NCI-H128 (cell line): ENCODE data around the gene AOPEP.
"Not testable (repeated sequence)": the region's sequence is repeated elsewhere in the genome, so short reads cannot be mapped to it uniquely, and the experiment has no call there.

Experiments used
- DNase-seq: peaks from one replicate; lab custom pipeline; 2025; ENCODE audit not compliant: unreplicated experiment; lab: John Stamatoyannopoulos, UW

Gene AOPEP

DNA sequence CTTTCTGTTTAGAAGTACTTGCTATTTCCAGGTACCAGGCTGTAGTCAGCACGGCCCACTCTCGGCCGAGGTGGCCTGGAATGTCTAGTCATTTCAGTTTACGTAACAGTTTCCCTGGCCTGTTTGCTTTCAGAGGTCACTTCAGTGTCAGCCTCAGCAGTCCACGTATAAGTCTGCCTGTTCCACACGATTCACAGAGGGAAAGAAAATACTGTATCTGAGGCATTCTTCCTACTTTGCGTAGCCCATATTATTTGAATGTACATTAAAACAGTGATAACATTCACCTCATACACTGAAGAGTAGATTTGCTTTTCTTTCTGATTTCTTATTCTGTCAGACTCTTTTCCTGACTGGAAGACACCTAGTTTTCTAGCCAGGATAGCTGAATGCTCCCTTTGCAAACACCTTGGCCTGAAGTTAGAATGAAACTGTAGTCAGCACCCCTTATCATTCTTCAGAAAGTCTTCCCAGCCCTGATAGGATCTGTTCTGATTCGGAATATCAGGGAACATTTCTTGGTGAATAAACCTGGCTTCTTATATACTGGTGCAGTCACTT lies 140.9 kb downstream of the AOPEP start:
- DNase-seq = no peak

DNA sequence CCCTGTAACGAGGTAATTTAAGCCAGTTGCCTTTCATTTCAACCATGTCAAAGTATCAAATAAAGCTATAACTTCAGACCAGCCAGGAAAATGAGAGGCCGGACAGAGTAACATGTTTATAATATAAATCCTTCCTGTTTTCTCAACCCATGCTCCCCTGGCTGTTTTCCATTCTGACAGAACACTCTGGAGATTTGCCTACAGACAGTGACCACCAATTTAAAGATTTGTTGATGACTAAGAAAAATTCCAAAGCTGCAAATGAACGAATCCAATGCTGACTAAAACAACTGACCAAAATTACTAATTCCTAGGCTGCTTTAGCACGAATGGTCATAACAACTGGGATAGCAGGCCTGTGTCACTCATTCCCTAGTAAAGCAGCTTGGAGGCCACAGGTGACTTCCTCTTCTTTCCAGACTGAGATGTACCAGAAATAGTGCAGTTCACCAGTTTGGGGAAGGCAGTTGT lies 141.4 kb downstream of the AOPEP start:
- no peak for DNase-seq

DNA sequence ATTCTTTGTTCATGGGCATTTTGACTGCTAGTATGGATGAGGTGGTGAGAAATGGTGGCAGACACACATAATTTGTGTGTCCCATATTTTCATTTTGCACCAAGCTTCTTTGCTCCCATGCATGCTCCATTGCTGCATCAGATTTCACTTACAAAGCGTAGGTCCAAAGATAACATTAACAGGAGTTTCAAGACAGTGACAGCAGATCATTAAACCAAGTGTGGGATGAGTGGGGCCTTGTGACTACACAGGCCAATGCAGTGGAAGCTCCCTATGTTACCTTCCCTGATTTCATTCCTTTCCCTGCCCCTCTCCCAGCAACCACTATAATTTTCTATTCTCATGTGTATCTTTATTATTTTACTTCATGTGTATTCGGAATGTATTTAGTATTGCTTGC lies 142.0 kb downstream of the AOPEP start:
- no peak for DNase-seq

DNA sequence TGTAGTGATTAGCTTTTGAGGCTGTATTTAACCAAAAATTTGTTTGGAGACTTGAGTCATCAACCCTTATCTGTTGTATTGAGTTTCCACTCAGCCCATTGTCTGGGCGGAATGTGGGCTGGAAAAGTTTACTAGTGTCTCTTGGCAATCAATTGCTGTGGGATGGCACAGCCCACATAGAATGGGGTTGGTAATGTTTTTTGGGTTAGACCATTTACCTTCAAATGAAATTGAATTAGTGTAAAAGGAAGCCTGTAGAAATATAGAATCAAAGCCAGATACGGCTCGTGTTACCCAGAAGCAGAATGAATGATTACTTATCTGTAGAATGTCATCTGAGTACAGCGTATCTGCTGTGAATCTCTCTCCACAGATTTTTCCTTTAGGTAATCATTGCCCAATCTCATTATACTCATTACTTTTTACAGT lies 142.9 kb downstream of the AOPEP start:
- DNase-seq = no peak

GRCh38 chr9:94870465-94870792 lies 143.9 kb downstream of the AOPEP start:
- no peak for DNase-seq

DNA sequence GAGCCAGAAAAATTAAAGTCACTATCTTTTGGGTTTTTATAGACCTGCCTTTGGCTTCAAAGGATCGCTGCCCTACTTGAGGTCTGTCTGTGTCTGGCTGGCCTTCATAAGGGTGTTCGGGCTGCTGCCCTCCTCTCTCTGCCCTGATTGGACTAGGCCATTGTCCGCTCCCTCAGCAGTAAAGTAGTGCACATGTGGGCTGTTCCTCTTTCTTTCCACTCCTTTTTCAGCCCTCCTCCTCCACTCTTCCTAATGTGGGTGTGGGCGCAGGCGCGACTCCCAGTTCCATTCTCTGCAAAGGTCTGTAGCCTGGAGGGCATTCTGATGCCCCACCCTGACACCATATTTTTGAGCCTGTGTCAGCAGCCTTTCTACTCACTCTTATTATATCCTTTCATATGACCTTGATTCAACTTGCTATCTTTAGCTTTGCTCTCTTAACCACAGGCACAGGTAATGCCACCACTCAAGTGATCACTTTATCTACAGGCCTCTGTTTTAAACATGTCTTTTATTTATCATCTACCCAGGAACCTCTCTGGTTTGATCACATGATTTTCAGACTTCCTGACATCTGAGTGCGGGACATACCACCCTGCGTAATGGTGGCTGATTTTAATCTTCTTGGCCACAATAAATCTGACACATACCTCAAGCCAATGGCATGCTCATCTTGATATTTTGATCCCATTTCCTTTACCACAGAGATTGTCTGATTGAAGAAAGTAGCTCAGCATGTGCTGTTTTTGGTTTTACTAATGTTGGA lies 144.5 kb downstream of the AOPEP start:
- no peak for DNase-seq

GRCh38 chr9:94872083-94872833 lies 145.8 kb downstream of the AOPEP start:
- no peak for DNase-seq

DNA sequence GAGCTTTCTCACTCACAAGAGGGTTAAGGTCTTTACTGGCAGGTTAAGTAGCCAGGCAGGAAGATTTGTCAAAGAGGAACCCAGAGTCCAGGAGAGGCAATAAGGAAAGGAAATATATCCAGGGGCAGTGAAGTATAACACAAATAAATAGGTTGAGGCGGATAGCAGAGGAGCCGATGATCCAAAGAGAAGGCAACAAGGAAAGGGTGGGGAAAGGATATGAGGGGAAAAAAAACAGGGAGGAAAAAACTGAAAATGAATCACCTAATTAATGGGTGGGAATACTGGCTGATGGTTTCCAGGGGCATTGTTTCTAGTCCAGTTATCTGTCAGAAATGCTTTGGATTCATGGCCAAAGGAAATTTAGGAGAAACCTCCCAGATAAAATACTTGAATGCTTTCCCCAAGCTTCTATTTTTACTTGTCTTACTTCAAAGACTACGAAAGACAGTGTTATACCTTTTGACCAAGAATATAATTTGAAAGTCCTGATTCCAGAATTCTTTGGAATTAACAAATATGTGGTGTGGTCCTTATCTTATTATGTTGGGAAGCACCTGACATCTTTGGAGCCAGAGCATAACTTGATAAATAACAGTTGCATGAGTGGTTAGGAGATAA lies 146.5 kb downstream of the AOPEP start:
- no peak for DNase-seq

- DNase-seq = no peak
These were observed 147.8 kb downstream of the AOPEP start for GRCh38 chr9:94874316-94874715.

DNA sequence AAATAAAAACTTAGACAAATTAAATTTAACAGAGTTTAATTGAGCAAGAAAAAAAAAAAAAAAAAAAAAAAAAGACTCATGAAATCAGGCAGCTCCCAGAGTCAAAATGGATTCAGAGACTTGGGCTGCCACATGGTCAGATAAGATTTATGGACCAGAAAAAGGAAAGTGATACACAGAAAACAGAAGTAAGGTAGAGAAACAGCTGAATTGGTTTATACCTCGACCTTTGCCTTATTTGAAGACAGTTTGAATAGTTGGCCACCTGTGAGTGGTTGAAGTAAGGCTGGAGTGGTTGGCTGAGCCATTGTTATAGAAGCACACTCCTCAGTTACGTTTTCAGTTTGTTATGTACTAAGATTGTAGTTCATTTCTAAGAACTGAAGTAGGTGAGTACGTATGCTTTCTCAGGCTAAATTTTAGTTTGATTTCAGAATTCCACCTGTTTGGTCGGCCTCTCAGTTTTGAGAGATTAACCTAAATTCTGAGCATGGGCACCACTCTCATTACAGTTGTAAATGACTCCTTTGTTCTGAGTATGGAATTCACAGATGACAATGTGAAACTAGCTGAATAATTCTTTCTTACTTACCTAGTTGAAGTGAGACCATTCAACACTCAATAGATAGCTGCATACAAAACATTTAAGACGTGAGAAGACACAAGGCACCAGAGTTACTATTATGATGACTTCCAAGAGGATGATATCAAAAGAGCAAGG lies 149.0 kb downstream of the AOPEP start:
- DNase-seq = no peak

- DNase-seq = not testable (repeated sequence)
These were observed 152.3 kb downstream of the AOPEP start for GRCh38 chr9:94878804-94879203.

- no peak for DNase-seq
These were observed 152.7 kb downstream of the AOPEP start for GRCh38 chr9:94879230-94879629.

- DNase-seq = no peak
These were observed 154.5 kb downstream of the AOPEP start for GRCh38 chr9:94881023-94881422.

DNA sequence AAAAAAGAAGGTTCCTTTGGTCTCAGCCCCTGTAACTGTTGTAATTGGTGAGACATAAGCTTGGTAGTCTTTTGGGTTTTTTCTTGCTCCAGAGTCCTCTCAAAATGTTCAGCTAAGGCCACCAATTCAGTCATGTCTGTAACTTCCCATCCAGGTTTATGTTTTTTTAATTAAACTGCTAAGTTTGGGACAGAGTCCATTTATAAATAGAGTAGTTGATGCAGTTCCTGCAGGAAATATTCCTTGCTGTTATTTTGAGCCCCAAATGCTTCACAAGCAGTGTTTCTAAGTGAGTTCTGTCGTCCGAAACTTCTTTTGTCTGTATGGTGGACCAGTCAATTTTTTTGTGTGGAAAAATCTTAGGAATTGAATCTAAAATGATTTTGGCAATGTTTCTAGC lies 155.0 kb downstream of the AOPEP start:
- no peak for DNase-seq

DNA sequence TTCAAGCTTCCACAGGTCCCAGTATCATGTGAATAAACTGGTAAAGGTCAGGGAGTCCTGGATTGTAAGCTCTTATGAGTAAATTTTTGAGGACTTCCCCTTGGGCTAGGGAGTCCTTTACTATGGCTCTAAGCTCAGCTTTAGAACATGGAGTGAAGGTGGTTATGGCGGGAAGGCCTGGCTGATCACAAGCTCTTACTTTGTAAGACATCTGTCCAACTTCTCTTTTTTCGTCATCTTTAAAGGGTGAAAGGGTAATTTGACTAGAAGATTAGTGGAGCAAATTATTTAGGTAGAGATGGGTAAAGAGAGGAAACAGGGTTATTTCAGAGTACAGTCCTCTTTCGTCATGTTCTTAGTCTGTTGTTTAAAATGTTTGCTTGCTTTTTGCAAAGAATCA lies 155.4 kb downstream of the AOPEP start:
- DNase-seq = no peak

DNA sequence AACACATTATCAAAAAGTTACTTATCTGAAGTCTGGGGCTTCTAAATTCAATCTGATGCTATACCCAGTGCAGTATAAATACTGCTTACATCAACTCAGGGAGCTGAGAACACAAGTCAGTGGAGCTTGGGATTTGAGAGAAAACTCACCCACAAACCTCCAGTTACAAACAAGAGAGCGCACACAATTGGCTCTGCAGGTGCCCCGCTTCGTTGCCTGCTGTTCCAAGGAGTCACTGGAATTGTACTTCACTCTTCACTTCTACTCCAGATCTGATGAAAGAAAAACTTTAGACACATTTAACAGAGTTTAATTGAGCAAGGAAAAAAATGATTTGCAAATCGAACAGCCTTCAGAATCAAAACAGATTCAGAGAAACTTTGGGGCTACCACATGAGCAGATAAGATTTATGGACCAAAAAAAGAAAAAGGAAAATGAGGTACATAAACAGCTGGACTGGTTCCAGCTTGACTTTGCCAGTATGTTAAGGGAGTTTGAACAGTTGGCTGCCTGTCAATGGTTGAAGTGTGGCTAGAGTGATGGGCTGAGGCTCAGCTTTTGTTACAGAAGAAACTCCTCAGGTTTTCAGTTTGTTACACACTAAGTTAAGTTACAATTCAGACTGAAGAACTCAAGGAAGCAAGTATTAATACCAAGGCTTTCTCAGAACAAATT lies 156.6 kb downstream of the AOPEP start:
- peak; percentile 35 for DNase-seq

- DNase-seq = no peak
These were observed 159.5 kb downstream of the AOPEP start for GRCh38 chr9:94885854-94886447.

- no peak for DNase-seq
These were observed 161.2 kb downstream of the AOPEP start for GRCh38 chr9:94887721-94888120.

DNA sequence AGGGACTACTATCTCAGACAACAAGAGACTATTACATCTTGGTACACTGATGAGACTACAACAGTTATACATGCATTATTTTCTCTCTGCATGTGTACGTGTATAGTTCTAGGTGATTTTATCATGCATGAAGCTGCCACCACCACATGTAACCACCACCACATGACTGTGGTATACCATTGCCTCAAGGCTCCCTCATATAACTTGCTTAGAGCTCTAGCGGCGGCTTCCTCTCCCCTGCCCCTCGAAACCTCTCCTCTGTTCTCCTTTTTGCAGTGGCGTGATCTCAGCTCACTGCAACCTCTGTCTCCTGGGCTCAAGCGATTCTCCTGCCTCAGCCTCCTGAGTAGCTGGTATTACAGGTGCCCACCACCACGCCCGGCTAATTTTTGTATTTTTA lies 162.3 kb downstream of the AOPEP start:
- DNase-seq = no peak

DNA sequence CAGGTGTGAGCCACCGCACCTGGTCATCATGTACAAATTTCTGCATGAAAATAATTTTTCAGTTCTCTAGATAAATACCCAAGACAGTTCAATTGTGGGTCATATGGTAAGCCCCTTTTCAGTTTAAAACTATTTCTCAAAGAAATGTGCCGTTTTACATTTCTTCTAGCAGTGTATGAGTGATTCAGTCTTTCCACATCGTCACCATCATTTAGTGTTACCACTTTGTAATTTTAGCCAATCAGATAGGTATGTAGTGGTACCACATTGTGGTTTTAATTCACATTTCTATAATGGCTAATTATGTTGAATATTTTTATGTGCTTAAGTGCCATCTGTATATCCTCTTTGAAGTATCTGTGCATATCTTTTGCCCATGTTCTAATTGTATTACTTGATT lies 163.1 kb downstream of the AOPEP start:
- DNase-seq = no peak
